ENCODE measurements around the gene KCNK6. TPM values are rescaled to one million over a fixed set of nuclear protein-coding genes. Genes with fewer than 3 reads are reported as not detected.

The KCNK6 gene
- total and polyA plus RNA-seq, 2 donors (not counting 3 experiments of a cell fraction or from before 2014, with no cell fraction given), result 7.4 to 11.3 TPM

DNA sequence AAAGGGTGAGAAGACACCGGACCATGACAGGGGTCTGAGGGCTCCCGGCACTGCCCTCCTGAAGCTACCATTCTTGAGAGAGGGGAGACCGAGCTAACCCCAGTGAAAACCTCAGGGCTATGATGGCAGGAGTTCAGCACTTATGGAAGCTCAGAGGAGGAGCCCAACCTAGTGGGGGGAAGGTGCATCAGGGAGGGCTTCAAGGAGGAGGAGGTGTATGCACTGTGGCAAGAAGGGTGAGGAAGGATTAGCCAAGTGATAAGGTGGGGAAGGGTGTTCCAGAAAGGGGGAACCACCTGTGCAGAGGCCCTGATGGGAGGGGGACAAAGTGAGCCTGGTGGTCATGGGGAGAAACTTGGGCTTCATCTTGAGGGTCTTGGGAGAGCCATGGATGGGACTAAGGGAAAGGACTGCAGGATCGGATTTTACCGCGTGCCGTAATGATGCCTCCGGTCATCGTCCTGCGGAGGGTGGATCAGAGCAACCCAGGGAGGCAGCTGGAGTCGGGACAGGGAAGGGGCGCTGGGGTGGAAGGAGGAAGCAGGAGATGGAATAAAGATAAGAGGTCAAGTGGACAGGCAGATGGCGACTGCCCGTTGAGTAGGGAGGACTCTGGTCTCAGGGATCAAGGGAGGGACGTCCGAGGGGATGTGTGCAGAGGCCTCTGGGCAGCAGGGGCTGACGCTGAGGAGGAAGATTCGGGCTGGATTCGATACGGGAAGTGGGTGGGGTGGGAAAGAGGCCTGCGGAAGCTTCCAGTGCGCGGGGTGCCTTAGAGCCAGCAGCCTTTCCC lies 41.4 kb downstream of the KCNK6 start:
- Histone ChIP-seq H3K4me3 (replicated peaks in 1 of 3; ENCODE audit: insufficient read depth in 1 of 3, low read depth in 1 of 3, low read length in 3 of 3) (peak overlapping the region in 1 of 3 experiments; percentile 23), H3K27ac (ENCODE audit: insufficient read depth, low read depth, low read length) (no peak overlapping the region), H3K4me2 (ENCODE audit: insufficient read depth, low read length) (peak overlapping the region; percentile 68), H3K9me3 (replicated peaks; ENCODE audit: control insufficient read depth, insufficient read depth, low read length) (no peaks in the 10 kb centered on the region), H3K79me2 (ENCODE audit: control insufficient read depth, insufficient read depth, low read length) (no peaks in the 10 kb centered on the region), H3K9me1 (replicated peaks; ENCODE audit: control insufficient read depth, extremely low read depth, insufficient read depth, low read length) (no peaks in the 10 kb centered on the region), H2AFZ (ENCODE audit: low read depth, low read length) (peak overlapping the region; percentile 88), H4K20me1 (replicated peaks; ENCODE audit: control insufficient read depth, extremely low read depth, insufficient read depth, low read length) (no peaks in the 10 kb centered on the region), H3K27me3 (ENCODE audit: control insufficient read depth in 2 of 2, insufficient read depth in 2 of 2, low read length in 2 of 2) (peaks cover 13 to 14% of the 10 kb centered on the region in 2 experiments), H3K36me3 (ENCODE audit: control insufficient read depth in 2 of 2, extremely low read depth in 1 of 2, insufficient read depth in 2 of 2, low read length in 2 of 2) (no peaks in the 10 kb centered on the region), H3K9ac (replicated peaks; ENCODE audit: extremely low read depth, insufficient read depth, low read length) (no peak overlapping the region), H3K4me1 (ENCODE audit: control insufficient read depth, extremely low read depth, insufficient read depth, low read length) (peaks cover 3% of the 10 kb centered on the region)
- ChIA-PET POLR2A (interaction anchor here (1.7 kb wide), 1 partner anchor 13 kb away, joined by 7 read pairs; the partner anchor contains the start of gene PSMD8), CTCF (interaction anchor here (0.6 to 1.9 kb wide), 3 partner anchors 13 to 540 kb away, joined by 3 to 9 read pairs (median 5); partner anchors contain the start of genes FAM98C and PSMD8)
- dilution Hi-C loops (cut with MboI; ENCODE audit: extremely low pct_ligation_motif_present, low sequenced_read_pairs), result no loop called here
- no peak for DNase-seq (ENCODE audit: low read depth, low spot score)
- peak; percentile 38 for TF ChIP-seq EZH2 (IDR thresholded peaks at IDR 0.05; ENCODE audit: borderline replicate concordance, low read depth, low read length, severe bottlenecking)
- no peak for TF ChIP-seq MAX (IDR thresholded peaks at IDR 0.05; ENCODE audit: insufficient read depth, insufficient read length)
- intact Hi-C loops (cut with micrococcal nuclease), result no loop called here
- BruUV-seq (replicated peaks), result no TSS peak
- FAIRE-seq, result no peak

DNA sequence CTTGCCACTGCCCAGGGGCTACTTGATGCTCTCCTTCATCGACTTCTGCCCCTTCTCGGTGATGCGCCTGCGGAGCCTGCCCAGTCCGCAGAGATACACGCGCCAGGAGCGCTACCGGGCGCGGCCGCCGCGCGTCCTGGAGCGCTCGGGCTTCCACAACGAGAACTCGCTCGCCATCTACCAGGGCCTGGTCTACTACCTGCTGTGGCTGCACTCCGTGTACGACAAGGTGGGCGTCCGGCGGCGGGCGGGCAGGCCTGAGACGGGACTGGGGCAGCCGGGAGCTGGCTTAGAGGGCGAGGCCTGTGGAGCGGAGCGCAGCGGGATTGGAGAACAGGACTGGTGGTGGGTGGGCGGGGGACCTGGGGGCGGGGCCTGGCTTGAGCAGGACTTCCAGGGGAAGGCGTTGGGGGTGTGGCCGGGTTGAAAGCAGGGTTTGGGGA lies 42.0 kb downstream of the KCNK6 start:
- Histone ChIP-seq H3K4me3 (replicated peaks in 1 of 3; ENCODE audit: insufficient read depth in 1 of 3, low read depth in 1 of 3, low read length in 3 of 3) (peak overlapping the region; percentile 42 to 49 (median 45)), H4K20me1 (replicated peaks; ENCODE audit: control insufficient read depth, extremely low read depth, insufficient read depth, low read length) (no peaks in the 10 kb centered on the region), H3K27me3 (ENCODE audit: control insufficient read depth in 2 of 2, insufficient read depth in 2 of 2, low read length in 2 of 2) (peaks cover 13 to 14% of the 10 kb centered on the region in 2 experiments), H3K9ac (replicated peaks; ENCODE audit: extremely low read depth, insufficient read depth, low read length) (no peak overlapping the region), H3K27ac (ENCODE audit: insufficient read depth, low read depth, low read length) (no peak overlapping the region), H3K4me2 (ENCODE audit: insufficient read depth, low read length) (peak overlapping the region; percentile 72), H3K4me1 (ENCODE audit: control insufficient read depth, extremely low read depth, insufficient read depth, low read length) (peaks cover 3% of the 10 kb centered on the region), H3K79me2 (ENCODE audit: control insufficient read depth, insufficient read depth, low read length) (no peaks in the 10 kb centered on the region), H2AFZ (ENCODE audit: low read depth, low read length) (peak overlapping the region; percentile 96), H3K9me1 (replicated peaks; ENCODE audit: control insufficient read depth, extremely low read depth, insufficient read depth, low read length) (no peaks in the 10 kb centered on the region), H3K36me3 (ENCODE audit: control insufficient read depth in 2 of 2, extremely low read depth in 1 of 2, insufficient read depth in 2 of 2, low read length in 2 of 2) (no peaks in the 10 kb centered on the region), H3K9me3 (replicated peaks; ENCODE audit: control insufficient read depth, insufficient read depth, low read length) (no peaks in the 10 kb centered on the region)
- BruUV-seq (replicated peaks), result no TSS peak
- ChIA-PET CTCF (interaction anchor here (0.6 to 1.9 kb wide), 5 partner anchors 9 to 539 kb away, joined by 3 to 9 read pairs (median 3); partner anchors contain the start of genes FAM98C and PSMD8), POLR2A (interaction anchor here (1.7 kb wide), 1 partner anchor 13 kb away, joined by 7 read pairs; the partner anchor contains the start of gene PSMD8)
- DNase-seq (ENCODE audit: low read depth, low spot score) (peak; percentile 65), FAIRE-seq (no peak)
- TF ChIP-seq EZH2 (IDR thresholded peaks at IDR 0.05; ENCODE audit: borderline replicate concordance, low read depth, low read length, severe bottlenecking), result no peak
- TF ChIP-seq, protein P1, sequence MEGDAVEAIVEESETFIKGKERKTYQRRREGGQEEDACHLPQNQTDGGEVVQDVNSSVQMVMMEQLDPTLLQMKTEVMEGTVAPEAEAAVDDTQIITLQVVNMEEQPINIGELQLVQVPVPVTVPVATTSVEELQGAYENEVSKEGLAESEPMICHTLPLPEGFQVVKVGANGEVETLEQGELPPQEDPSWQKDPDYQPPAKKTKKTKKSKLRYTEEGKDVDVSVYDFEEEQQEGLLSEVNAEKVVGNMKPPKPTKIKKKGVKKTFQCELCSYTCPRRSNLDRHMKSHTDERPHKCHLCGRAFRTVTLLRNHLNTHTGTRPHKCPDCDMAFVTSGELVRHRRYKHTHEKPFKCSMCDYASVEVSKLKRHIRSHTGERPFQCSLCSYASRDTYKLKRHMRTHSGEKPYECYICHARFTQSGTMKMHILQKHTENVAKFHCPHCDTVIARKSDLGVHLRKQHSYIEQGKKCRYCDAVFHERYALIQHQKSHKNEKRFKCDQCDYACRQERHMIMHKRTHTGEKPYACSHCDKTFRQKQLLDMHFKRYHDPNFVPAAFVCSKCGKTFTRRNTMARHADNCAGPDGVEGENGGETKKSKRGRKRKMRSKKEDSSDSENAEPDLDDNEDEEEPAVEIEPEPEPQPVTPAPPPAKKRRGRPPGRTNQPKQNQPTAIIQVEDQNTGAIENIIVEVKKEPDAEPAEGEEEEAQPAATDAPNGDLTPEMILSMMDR (IDR thresholded peaks at IDR 0.05; ENCODE audit: extremely low read depth in 1 of 2, insufficient read depth in 1 of 2, low read depth in 1 of 2, low read length in 2 of 2), result peak in 1 of 2 donors; percentile 10
- no peak for TF ChIP-seq MYC (IDR thresholded peaks at IDR 0.05; ENCODE audit: low read depth, low read length)
- no peak for TF ChIP-seq FOS (IDR thresholded peaks at IDR 0.05; ENCODE audit: borderline replicate concordance, insufficient read depth, low read length)
- intact Hi-C loops (cut with micrococcal nuclease), result loop anchor here (1.0 to 2.0 kb wide), 3 partner anchors 13 to 27 kb away; partner anchors contain the start of genes GGN, PSMD8 and SPRED3
- dilution Hi-C loops (cut with MboI; ENCODE audit: extremely low pct_ligation_motif_present, low sequenced_read_pairs), result no loop called here
